Adrenal gland (tissue), 12 donors: ENCODE results near the gene PDE7B. TPM values are rescaled to one million over a fixed set of nuclear protein-coding genes. Genes with fewer than 3 reads are reported as not detected.

Source experiments
- DNase-seq, 7 donors: peaks; one replicate each; pipeline ENCODE4 v3.0.0-alpha.2; 2019 to 2020
- H3K27ac ChIP-seq, 5 donors: fragments of 200-600 bp; sonication (generic) in 4 of 5; 1 replicate in 3 of 5; 2 replicates in 2 of 5; pipeline versions ENCODE4 v1.5.1 to v1.8.0; 2016 to 2020; ENCODE audit warnings: mild to moderate bottlenecking in 1 of 5
- H3K27me3 ChIP-seq: fragments of 200-600 bp; 2 replicates; pipeline ENCODE4 v1.8.0; 2021
- H3K36me3 ChIP-seq, 2 donors: fragments of 200-600 bp; replicated peaks in 1 of 2; 1 replicate in 1 of 2; 2 replicates in 1 of 2; pipeline versions ENCODE4 v1.5.1 to v1.8.0; 2018 to 2022
- H3K4me1 ChIP-seq, 2 donors: fragments of 200-600 bp; replicated peaks in 1 of 2; 1 replicate in 1 of 2; 2 replicates in 1 of 2; pipeline versions ENCODE4 v1.5.1 to v1.8.0; 2018 to 2021
- H3K4me3 ChIP-seq, 4 donors: fragments of 200-600 bp; sonication (generic) in 3 of 4; one replicate each; pipeline ENCODE4 v1.5.1; 2016 to 2018
- H3K9me3 ChIP-seq, 3 donors: fragments of 200-600 bp; sonication (generic) in 1 of 3; replicated peaks in 1 of 3; 1 replicate in 2 of 3; 2 replicates in 1 of 3; pipeline versions ENCODE4 v1.5.1 to v1.8.0; 2016 to 2021
- POLR2A ChIP-seq, 2 donors: fragments of 450-650 bp; IDR thresholded peaks; one replicate each; pipeline ENCODE4 v1.6.1; 2017; ENCODE audit warnings: antibody characterized with exemption in 2 of 2, mild to moderate bottlenecking in 2 of 2, moderate library complexity in 1 of 2
- WGBS, 4 donors: extraction: QIAGEN DNeasy Blood & Tissue Kit in 2 of 4; methylation state at CpG; one replicate each; pipeline versions ENCODE4 v1.1.5 to v1.1.7; 2013 to 2017; 5-methylcytosine and 5-hydroxymethylcytosine counted together
- intact Hi-C, 2 donors: fragments of 100-400 bp; cut with DNase I; formaldehyde crosslinking; loops; one replicate each; pipeline versions ENCODE4 v1.14.1 to v1.15.0; 2022 to 2023
- polyA plus RNA-seq, 3 donors: library from polyadenylated mRNA; stranded (reverse); fragments of 200-250 nt in 2 of 3; fragments of 350-450 nt in 1 of 3; fragmentation: Illumina TruSeq in 1 of 3; extraction: RNeasy Lipid Tissue Mini Kit (QIAGEN cat#74804) in 1 of 3; gene quantifications; one replicate each; pipeline ENCODE4 v1.2.3, GENCODE V29; 2013 to 2014
- total RNA-seq, 9 donors: library from RNA; depleted of rRNA in 4 of 9; stranded (reverse); fragments of >200 nt in 4 of 9; fragments of 120-200 nt in 1 of 9; fragmentation: NEBNext Ultra II Directional in 1 of 9; extraction: Animal tissue kit (Norgen Biotek cat#: 25700) in 1 of 9; gene quantifications; one replicate each; pipeline versions ENCODE4 v1.1.0 to v1.2.4, GENCODE V29; 2013 to 2023
- TF ChIP-seq, protein P1 (sequence below), 6 experiments: fragments of 450-650 bp in 4 of 6; fragments of 200-600 bp in 2 of 6; sonication (generic) in 1 of 6; IDR thresholded peaks; 1 replicate in 5 of 6; 2 replicates in 1 of 6; pipeline versions ENCODE4 v1.5.1 to v1.8.0; 2016 to 2021; ENCODE audit warnings: antibody characterized with exemption in 6 of 6, mild to moderate bottlenecking in 2 of 6, moderate library complexity in 1 of 6
- donor health status: healthy with polysubstance abuse.
- donor health status: Bipolar disorder and iron deficiency.
- donor health status: DM: yes; HTN: yes; CAD: no.
- donor health status: DM: no; HTN: no; CAD: no.
- donor health status: DM: no; HTN: no; CAD: no.
- donor health status: DM: yes; HTN: yes; CAD: no.

The PDE7B gene
- total and polyA plus RNA-seq, 12 donors: 1.3 to 11.5 (median 5.2) TPM

DNA sequence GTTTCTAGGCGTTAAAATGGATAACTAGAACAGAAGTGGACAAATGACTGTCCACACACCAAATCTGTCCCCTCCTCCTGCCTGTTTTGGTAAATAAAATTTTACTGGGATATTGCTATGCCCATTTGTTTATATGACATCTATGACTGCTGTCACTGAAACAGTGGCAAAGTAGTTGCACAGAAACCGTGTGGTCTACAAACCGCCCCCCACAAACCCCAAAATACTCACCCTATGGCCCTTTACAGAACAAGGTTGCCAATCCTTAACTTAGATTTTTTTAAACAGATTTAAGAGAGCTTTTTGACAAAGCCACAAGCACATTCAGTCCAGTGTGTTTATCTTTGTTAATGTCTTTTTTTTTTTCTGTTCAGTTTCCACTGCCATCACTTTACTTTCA, 260.8 kb downstream of the PDE7B start:
- intact Hi-C loops: no loop called here
- 87 to 98% (median 94%) methylated on average over 3 of the region's 3 CpGs for WGBS, 4 donors

DNA sequence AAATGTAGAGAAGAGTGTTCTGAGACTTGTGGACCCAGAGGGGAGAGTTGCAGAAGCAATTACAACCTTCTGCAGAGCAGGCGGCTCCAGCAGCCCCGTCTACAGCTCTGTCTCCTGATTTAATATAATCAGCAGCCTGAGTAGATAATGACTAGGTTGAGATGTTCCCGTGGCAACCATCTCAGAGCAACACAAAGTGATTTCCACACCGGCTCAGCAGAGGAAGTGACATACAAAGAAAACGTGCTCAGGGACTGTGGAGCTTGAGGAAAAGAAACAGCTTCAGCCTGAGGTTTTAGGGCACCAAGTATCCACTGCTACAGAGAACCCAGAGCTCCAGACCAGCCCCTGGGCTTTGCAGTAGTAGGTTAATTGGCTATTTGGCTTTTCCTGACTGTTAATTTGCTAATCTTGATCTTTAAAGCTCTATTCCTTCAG, 262.3 kb downstream of the PDE7B start:
- no peaks in the 10 kb centered on the region for H3K27me3 ChIP-seq
- H3K36me3 ChIP-seq: no peaks in the 10 kb centered on the region
- no peak overlapping the region for H3K4me3 ChIP-seq
- peaks cover 0 to 22% of the 10 kb centered on the region in 2 donors for H3K4me1 ChIP-seq
- peak; percentile 43 to 92 (median 63) for DNase-seq
- TF ChIP-seq, protein P1, sequence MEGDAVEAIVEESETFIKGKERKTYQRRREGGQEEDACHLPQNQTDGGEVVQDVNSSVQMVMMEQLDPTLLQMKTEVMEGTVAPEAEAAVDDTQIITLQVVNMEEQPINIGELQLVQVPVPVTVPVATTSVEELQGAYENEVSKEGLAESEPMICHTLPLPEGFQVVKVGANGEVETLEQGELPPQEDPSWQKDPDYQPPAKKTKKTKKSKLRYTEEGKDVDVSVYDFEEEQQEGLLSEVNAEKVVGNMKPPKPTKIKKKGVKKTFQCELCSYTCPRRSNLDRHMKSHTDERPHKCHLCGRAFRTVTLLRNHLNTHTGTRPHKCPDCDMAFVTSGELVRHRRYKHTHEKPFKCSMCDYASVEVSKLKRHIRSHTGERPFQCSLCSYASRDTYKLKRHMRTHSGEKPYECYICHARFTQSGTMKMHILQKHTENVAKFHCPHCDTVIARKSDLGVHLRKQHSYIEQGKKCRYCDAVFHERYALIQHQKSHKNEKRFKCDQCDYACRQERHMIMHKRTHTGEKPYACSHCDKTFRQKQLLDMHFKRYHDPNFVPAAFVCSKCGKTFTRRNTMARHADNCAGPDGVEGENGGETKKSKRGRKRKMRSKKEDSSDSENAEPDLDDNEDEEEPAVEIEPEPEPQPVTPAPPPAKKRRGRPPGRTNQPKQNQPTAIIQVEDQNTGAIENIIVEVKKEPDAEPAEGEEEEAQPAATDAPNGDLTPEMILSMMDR (IDR thresholded peaks at IDR 0.05): no peak
- no peak for TF ChIP-seq POLR2A (IDR thresholded peaks at IDR 0.05)
- 11 to 16% (median 14%) methylated on average over 5 of the region's 5 CpGs for WGBS, 4 donors
- peak overlapping the region in 2 of 5 donors; percentile 41 to 64 for H3K27ac ChIP-seq
- H3K9me3 ChIP-seq: no peaks in the 10 kb centered on the region
- intact Hi-C loops: no loop called here

More for the DNA sequence above, 260.8 kb downstream of the PDE7B start:
- no peaks in the 10 kb centered on the region for H3K36me3 ChIP-seq
- H3K27me3 ChIP-seq: no peaks in the 10 kb centered on the region
- no peaks in the 10 kb centered on the region for H3K9me3 ChIP-seq
- no peak for DNase-seq
- H3K4me3 ChIP-seq: no peak overlapping the region
- H3K4me1 ChIP-seq: peaks cover 0 to 19% of the 10 kb centered on the region in 2 donors
- no peak for TF ChIP-seq POLR2A (IDR thresholded peaks at IDR 0.05)
- TF ChIP-seq, protein P1 (IDR thresholded peaks at IDR 0.05): no peak
- no peak overlapping the region for H3K27ac ChIP-seq

DNA sequence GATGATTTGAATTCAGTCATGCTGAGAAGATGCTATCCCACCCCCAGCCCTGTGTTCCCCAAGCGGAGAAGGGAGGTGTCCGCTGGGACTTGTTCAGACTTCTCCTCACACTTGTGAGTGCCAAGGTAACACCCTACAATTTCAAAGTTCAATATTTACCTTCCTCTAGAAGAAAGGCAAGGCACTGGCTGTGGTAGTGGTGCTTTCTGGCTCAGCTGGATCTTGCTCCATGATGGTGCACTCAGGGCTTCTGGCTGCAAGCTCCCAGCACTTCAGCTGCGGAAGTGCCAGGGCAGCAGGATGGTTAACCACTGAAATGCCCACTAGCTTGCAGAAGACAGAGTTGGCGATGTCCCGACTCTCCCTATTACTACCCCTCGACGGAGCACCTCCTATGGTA, 263.2 kb downstream of the PDE7B start:
- Histone ChIP-seq H3K36me3 (no peaks in the 10 kb centered on the region), H3K27ac (peak overlapping the region in 1 of 5 donors; percentile 64), H3K4me1 (peaks cover 0 to 28% of the 10 kb centered on the region in 2 donors), H3K9me3 (no peaks in the 10 kb centered on the region), H3K27me3 (no peaks in the 10 kb centered on the region), H3K4me3 (no peak overlapping the region)
- no peak for DNase-seq
- 96 to 98% (median 97%) methylated on average over 6 to 7 of the region's 7 CpGs for WGBS, 4 donors
- intact Hi-C loops: no loop called here
- TF ChIP-seq POLR2A (IDR thresholded peaks at IDR 0.05): no peak
- TF ChIP-seq, protein P1 (IDR thresholded peaks at IDR 0.05): no peak

DNA sequence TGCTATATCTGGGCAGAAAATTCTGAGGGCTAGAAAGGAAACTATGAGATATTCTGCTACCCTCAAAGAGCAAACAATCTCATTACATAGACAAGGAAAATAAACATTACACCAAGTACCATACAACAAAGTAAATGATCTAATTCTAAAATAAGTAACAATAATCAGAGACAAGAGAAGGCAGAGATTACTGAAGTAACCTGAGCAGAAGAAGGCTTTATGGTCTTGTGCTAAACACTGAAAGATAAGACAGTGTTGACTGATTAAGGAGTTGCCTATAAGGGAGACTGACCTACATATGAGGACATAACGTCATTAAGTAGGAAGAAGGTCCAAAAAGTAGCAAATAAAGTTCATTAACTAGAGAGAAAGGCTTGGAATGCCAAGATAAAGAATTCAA, 264.4 kb downstream of the PDE7B start:
- Histone ChIP-seq H3K27ac (no peak overlapping the region), H3K36me3 (no peaks in the 10 kb centered on the region), H3K9me3 (no peaks in the 10 kb centered on the region), H3K4me3 (no peak overlapping the region), H3K27me3 (no peaks in the 10 kb centered on the region), H3K4me1 (peaks cover 0 to 28% of the 10 kb centered on the region in 2 donors)
- intact Hi-C loops: no loop called here
- WGBS, 4 donors: 75 to 81% (median 79%) methylated on average over 1 of the region's 1 CpG
- DNase-seq: no peak
- TF ChIP-seq, protein P1 (IDR thresholded peaks at IDR 0.05): no peak
- TF ChIP-seq POLR2A (IDR thresholded peaks at IDR 0.05): no peak
